ENCODE measurements around the gene CNNM4. TPM values are rescaled to one million over a fixed set of nuclear protein-coding genes. Genes with fewer than 3 reads are reported as not detected.

The CNNM4 gene
- total and polyA plus RNA-seq, 12 donors: 4.3 to 59.7 (median 32.5) TPM

DNA sequence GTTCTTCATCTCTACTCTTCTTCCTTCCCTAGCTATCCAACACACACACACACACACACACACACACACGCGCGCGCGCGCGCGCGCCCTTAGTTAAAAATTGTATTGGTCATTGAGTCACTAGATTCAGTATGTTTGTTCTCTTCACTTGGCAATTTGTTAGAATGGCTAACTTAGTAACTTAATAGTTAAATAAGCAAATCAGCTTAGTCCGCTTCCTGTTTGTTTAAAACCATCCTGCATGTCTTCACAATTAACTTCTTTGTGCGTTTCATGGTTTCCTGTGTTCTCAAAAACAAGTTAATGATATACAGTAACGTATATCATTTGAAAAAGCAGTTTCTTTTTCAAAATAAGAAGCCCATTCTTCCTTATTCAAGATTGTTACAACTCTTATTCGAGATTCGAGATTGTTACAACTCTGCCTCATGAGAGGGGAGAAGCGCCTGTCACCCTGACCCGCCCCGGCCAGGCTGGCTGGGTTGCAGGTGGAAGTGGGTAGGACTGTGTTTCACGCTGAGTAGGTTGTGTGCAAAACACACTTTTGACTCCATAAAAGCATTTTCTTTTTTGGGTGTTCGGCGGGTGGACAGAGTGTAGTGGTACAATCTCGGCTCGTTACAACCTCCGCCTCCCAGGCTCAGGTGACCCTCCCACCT lies 45.9 kb downstream of the CNNM4 start:
- Histone ChIP-seq H3K27ac (peak overlapping the region in 1 of 10 donors; percentile 81), H3K27me3 (no peaks in the 10 kb centered on the region), H3K9me3 (no peaks in the 10 kb centered on the region), H3K36me3 (peaks cover 0 to 61% (median 11%) of the 10 kb centered on the region in 9 donors), H3K4me1 (peaks cover 3 to 34% (median 27%) of the 10 kb centered on the region in 9 donors), H3K4me3 (no peak overlapping the region)
- WGBS, 2 donors: 88 to 89% methylated on average over 23 of the region's 23 CpGs
- ATAC-seq (no peak), DNase-seq (no peak)
- intact Hi-C loops (cut with DNase I): no loop called here
- TF ChIP-seq, protein P1, sequence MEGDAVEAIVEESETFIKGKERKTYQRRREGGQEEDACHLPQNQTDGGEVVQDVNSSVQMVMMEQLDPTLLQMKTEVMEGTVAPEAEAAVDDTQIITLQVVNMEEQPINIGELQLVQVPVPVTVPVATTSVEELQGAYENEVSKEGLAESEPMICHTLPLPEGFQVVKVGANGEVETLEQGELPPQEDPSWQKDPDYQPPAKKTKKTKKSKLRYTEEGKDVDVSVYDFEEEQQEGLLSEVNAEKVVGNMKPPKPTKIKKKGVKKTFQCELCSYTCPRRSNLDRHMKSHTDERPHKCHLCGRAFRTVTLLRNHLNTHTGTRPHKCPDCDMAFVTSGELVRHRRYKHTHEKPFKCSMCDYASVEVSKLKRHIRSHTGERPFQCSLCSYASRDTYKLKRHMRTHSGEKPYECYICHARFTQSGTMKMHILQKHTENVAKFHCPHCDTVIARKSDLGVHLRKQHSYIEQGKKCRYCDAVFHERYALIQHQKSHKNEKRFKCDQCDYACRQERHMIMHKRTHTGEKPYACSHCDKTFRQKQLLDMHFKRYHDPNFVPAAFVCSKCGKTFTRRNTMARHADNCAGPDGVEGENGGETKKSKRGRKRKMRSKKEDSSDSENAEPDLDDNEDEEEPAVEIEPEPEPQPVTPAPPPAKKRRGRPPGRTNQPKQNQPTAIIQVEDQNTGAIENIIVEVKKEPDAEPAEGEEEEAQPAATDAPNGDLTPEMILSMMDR (IDR thresholded peaks at IDR 0.05): no peak

GRCh38 chr2:96807127-96807471 lies 46.4 kb downstream of the CNNM4 start:
- 95 to 98% methylated on average over 10 of the region's 10 CpGs for whole genome bisulfite sequencing, 2 donors
- H3K27me3 ChIP-seq: no peaks in the 10 kb centered on the region
- no peak overlapping the region for H3K4me3 ChIP-seq
- H3K36me3 ChIP-seq: peaks cover 0 to 61% (median 11%) of the 10 kb centered on the region in 9 donors
- ATAC-seq: no peak
- no peaks in the 10 kb centered on the region for H3K9me3 ChIP-seq
- TF ChIP-seq, protein P1 (IDR thresholded peaks at IDR 0.05): no peak
- intact Hi-C loops (cut with DNase I): no loop called here
- H3K4me1 ChIP-seq: peaks cover 3 to 39% (median 32%) of the 10 kb centered on the region in 9 donors
- DNase-seq: no peak
- peak overlapping the region in 1 of 10 donors; percentile 81 for H3K27ac ChIP-seq

- Histone ChIP-seq H3K4me1 (peaks cover 3 to 50% (median 37%) of the 10 kb centered on the region in 9 donors), H3K27me3 (no peaks in the 10 kb centered on the region), H3K9me3 (no peaks in the 10 kb centered on the region), H3K36me3 (peaks cover 0 to 53% (median 0%) of the 10 kb centered on the region in 9 donors), H3K4me3 (no peak overlapping the region), H3K27ac (peak overlapping the region in 4 of 10 donors; percentile 17 to 74 (median 36))
- WGBS, 2 donors: 62 to 69% methylated on average over 10 of the region's 10 CpGs
- ATAC-seq (peak in 7 of 8 donors; percentile 32 to 78 (median 69)), DNase-seq (peak; percentile 46 to 47)
- TF ChIP-seq, protein P1 (IDR thresholded peaks at IDR 0.05): no peak
- intact Hi-C loops (cut with DNase I): no loop called here
Measured at GRCh38 chr2:96808176-96808837, 47.6 kb downstream of the CNNM4 start.

- Histone ChIP-seq H3K36me3 (peaks cover 0 to 43% (median 0%) of the 10 kb centered on the region in 9 donors), H3K4me3 (no peak overlapping the region), H3K27me3 (no peaks in the 10 kb centered on the region), H3K4me1 (peaks cover 3 to 52% (median 37%) of the 10 kb centered on the region in 9 donors), H3K9me3 (no peaks in the 10 kb centered on the region), H3K27ac (peak overlapping the region in 6 of 10 donors; percentile 17 to 76 (median 39))
- ATAC-seq (peak in 1 of 8 donors; percentile 28), DNase-seq (no peak)
- 79 to 83% methylated on average over 13 of the region's 13 CpGs for WGBS, 2 donors
- intact Hi-C loops (cut with DNase I): no loop called here
- TF ChIP-seq, protein P1 (IDR thresholded peaks at IDR 0.05): no peak
Measured at GRCh38 chr2:96809216-96809882, 48.6 kb downstream of the CNNM4 start.

Data from heart right ventricle (tissue), 16 donors.